GM19397 (cell line): ENCODE measurements around the gene ATP6V1F.

Experiments
- ATAC-seq: cut with Tn5 transposase; IDR thresholded peaks from one replicate; pipeline ENCODE4 v1.9.1; 2021; ENCODE audit warnings: mild to moderate bottlenecking, moderate library complexity; ENCODE audit not compliant: unreplicated experiment

The ATP6V1F gene

DNA sequence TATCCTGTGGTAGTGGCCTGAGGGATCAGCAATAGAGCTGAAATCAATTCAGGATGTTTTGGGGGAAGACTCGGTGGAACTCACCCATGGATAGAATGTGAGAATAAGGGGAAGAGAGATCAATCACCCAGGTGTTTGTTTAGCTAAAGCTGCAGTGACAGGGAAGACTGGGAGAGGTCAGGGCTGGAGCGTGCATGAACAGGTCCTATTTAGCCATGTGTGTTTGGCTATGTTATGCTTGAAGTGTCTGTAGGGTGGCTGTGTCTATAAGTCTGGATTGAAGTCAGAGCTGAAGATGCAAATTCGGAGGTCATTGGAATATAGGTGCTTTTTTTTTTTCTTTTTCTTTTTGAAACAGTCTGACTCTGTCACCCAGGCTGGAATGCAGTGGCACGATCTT lies 4.6 kb downstream of the ATP6V1F start:
- no peak for ATAC-seq

DNA sequence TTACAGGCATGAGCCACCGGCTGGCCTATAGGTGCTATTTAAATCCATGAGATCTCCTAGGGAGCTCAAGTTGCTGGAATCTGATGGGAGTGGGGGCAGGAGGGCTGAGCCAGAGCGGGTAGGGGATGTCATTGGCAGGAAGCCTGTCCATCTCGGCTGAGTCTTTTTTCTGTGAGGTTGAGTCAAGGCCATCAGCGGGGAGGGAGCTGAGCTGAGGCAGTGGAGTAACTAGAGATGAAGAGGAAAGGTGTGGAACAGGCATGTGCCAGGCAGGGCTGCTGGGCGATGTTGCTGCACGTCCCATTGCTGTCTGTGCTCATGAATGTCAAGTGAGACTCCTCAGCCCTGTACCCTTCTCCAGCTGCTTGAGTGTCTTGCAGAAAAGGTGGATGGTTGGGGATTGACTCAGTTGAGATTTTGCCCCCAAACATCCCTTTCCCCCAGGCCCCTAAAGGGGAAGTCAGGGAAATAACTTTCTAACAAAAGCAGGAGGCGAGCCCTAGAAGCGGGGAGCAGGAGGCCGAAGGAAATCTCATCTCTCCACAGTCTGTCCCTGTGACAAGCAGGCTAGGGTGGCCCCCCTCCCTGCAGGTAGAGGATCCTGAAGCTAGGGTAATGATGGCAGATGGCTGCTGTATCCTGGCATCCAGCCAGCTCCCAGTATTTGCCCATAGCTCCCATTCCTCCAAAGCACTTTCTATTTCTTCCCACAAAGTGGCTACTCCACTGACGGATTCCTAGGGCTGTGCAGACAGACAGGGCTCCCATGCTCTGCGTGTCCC lies 5.4 kb downstream of the ATP6V1F start:
- no peak for ATAC-seq

DNA sequence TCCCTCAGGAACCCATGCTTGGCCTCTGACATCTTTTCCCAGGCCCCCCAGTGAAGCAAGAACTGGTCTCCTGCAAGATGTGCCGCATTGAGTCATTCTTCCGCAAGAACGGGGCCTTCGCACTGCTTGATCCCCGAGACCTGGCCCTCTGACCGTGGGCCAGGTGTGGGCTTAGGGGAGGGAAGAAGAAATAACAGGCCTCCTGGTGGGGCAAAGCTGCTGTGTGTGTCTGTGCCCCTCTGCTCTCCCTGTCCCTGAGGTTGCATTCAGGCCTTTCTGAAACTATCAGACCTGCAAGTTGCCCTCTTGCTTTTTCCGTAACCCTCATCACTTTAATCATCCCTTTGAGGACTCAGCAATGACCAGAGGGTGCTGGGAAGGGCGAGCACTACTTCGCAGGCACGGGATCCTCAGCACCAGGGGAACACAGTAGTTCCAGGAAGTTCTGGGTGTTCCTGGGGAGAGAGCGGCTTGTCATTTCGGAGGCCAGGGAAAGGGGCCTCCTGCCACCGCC lies 6.0 kb downstream of the ATP6V1F start:
- no peak for ATAC-seq

- ATAC-seq: peak; percentile 69
Observed at GRCh38 chr7:128869138-128869943, 6.7 kb downstream of the ATP6V1F start.

DNA sequence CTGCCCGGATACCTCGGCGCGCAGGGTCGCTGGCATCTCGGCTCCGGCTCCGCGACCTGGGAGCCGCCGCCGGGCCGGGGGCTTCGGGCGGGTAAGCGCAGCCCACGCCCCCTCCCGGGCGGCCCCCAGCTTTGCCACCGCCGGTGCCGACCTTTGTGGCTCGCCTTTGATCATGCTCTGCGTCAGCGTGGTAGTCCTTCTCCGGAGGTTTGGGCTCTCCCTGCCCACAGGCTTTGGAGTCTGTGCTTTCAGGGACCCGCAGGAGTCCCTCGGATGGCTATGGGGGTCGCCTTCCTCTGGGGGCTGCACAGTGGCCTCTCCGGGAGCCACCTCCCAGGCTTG lies 7.3 kb downstream of the ATP6V1F start:
- peak; percentile 12 for ATAC-seq

DNA sequence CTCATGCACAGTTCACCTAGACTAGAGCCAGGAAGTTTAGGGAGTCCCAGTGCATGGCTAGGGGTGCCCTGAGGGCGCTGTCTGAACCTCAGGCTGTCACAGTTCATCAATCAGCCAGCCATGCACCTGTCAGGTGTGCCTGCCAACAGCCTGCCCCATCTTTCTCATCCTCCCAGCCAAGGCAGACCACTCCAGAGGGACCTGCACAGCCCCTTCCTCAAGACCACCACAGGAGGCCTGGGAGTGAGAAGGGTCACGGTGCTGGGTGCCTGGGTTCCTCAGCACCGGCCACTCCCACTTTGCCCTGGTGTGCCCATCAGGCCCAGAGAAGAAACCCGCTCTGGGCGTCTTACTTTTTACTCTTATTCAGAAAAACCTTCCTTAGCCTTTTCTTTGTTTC lies 8.4 kb downstream of the ATP6V1F start:
- ATAC-seq: no peak

- no peak for ATAC-seq
Observed at GRCh38 chr7:128872394-128872824, 9.8 kb downstream of the ATP6V1F start.

DNA sequence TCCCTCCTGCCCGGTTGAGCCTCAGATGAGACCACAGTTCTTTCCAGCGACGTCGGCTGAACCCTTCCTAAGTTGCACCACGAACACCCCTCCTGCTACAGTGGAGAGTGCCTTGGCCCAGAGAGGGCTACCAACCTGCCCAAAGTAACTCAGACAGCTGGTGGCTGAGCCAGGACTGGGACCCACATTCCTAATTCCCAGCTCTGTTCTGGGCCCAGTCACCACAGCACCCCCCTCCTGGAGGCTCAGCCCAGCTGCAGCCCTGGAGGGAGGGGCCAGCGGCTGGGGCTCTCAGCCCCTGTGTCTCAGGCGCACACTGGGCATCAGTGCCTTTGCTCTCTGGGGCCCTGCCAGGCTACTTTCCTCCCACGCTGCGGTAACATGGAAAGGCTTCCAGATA lies 10.6 kb downstream of the ATP6V1F start:
- ATAC-seq: no peak

DNA sequence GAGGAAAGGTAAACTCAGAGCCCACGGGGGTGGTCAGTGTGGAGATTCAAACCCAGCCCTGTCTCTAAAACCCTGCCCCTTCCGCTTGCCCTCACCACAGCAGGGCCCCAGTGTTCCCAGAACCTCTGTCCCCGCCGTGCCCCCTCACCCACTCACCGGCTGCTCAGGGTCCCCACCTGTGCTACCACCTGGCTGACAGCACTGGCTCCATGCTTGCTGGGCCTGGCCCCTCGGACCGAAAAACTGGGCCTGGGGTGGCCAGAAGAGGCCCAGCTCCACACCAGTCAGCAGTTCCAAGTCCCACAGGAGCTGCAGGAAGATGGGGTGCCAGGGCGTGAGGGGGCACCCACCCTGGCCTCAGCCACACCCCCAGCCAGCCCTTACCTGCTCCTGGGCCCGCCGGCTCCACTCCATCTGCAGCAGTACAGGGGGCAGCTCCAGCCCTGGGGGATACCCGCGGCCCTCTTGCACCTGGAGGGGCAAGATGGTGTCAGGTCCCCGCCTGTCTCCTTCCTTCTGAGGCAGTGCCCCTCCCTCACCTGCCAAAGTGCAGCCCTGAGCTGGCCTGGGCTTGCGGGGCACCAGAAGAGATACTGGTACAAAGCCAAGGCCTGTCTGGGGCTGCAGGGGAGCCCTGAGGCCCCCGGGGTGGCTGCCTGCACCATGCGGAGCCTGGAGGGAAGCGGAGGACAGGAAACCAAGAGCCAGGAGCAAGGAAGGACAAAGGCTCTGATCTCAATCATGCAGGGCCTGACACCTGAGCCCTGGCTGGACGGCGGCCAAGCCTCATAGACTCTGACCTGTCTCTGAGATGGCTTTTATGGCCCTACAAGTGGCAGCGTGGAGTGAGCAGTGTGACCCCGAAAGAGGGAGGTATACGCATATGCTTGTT lies 11.7 kb downstream of the ATP6V1F start:
- ATAC-seq: no peak

DNA sequence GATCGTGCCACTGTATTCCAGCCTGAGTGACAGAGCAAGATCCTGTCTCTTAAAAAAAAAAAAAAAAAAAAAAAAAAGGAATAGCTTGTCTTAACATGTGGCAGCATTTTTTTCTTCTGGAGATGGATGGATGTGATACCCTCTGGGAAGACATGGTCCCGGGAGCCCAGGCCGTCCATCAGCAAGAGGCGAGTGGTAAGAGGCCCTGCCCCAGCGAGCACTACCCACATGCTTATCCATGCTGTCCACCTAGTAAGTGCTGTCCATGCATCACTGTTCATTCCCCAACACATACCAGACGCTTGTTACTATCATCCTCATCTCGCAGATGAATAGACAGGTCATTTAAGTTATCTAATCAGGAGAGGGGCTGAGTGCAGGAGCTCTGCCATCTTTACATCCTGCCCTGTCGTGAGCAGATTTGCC lies 12.9 kb downstream of the ATP6V1F start:
- ATAC-seq: no peak

- ATAC-seq: no peak
Observed at GRCh38 chr7:128876127-128876526, 13.5 kb downstream of the ATP6V1F start.

GRCh38 chr7:128876586-128876977 lies 13.9 kb downstream of the ATP6V1F start:
- no peak for ATAC-seq

GRCh38 chr7:128876978-128877755 lies 14.5 kb downstream of the ATP6V1F start:
- ATAC-seq: no peak

DNA sequence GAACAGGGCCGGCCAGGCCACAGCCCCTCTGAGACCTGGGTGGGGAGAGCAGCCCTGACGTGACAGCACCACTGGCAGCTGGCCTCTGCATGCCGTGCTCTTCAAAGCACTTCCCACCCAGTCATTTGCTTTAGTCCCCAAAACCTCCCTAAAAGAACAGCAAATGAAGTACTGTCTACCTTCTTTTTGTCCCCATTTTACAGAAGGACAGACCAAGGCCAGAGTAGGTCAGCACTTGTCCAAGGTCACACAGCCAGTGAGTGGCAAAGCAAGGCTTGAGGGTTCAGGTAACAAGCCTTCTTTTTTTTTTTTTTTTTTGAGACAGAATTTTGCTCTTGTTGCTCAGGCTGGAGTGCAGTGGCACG lies 15.1 kb downstream of the ATP6V1F start:
- ATAC-seq: no peak

GRCh38 chr7:128878226-128879105 lies 15.8 kb downstream of the ATP6V1F start:
- ATAC-seq: no peak

GRCh38 chr7:128879461-128879938 lies 16.8 kb downstream of the ATP6V1F start:
- ATAC-seq: no peak

DNA sequence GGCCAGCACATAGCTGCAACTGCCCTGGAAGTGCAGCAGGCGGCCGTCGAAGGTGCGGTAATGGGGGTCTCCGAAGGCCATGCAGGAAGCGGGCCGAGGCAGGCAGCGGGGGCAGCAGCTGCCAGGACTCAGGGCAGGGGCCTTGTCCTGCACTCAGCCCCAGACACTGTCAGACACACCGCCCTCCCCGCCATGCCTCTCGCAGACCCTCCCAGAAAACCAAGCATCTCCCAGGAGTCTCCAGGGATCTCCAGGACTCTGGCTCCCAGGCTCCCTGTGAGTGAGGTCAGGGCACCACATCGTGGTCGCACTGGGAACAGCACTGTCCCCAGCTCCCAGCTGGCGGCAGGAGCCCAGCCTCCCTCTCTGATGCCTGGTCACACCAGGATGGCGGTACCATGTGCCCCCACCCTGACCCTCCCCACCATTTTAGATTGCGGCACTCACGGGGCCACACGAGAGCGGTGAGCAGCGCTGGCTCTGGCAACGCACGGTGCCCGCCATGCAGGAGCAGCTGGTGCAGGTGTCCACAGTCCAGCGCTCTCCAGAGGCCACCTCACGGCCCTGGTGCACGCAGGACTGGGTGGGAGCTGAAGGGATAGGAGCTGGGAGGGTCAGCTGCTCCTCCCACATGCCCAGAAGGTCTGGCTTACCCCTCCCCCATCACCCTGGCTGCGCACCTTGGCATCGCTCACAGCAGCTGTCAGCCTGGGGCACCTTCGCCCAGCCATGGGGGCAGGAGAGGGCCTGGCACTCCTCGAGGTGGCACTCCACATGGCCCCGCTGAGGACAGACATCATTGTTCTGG lies 17.5 kb downstream of the ATP6V1F start:
- ATAC-seq: no peak

DNA sequence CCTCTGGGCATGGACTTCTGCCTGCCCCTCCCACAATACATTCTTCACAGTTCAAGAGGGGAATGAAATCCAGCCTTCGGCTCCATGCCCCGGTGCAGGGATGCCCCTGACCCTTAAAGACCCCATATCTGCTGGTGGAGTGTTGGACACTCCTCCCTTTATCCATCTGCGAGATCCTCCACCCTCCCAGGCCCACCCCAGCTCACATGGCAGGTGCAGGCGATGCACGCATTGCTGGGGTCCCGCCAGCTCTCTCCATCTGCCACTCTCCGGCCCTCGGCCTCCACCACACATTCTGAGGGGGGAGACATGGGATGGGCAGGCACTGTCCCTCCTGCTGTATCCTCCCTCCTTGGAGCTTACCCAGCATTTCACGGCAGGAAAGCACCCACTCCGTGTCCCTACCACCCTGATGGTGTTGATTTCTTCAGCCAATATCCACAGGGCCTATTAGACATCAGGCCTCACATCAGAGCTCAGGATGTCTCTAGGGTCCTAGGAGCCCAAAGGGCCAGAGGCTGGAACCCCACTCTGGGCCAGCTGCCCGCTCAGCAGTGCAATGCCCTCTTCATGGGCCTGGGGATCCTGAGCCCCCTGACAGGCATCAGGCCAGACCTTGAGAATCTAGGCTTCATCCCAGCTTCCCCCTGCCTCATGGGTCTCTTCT lies 18.3 kb downstream of the ATP6V1F start:
- ATAC-seq: no peak
